T-cell (primary cell): ENCODE data around the gene SLC6A13. TPM values are rescaled to one million over a fixed set of nuclear protein-coding genes. Genes with fewer than 3 reads are reported as not detected.

Experiments
- ATAC-seq, 4 experiments: fragments of 200-7000 bp in 3 of 4; fragments of 150-1000 bp in 1 of 4; cut with Tn5 transposase; replicated peaks in 1 of 4; 1 replicate in 3 of 4; 2 replicates in 1 of 4; pipeline ENCODE4 v1.10.0; 2021; ENCODE audit warnings: moderate library complexity in 3 of 4, mild to moderate bottlenecking in 2 of 4, moderate number of reproducible peaks in 1 of 4
- CTCF ChIA-PET, 2 donors: fragments of 300-600 bp; sonication (Branson Sonifier 250); formaldehyde crosslinking; loops; one replicate each; lab custom pipeline; 2022; ENCODE audit warnings: antibody characterized with exemption in 2 of 2; lab: Charles Lee
- POLR2A ChIA-PET, 2 donors: fragments of 300-600 bp; sonication (Branson Sonifier 250); formaldehyde crosslinking; loops; one replicate each; lab custom pipeline; 2022; ENCODE audit warnings: antibody characterized with exemption in 2 of 2; lab: Charles Lee
- DNase-seq, 35 experiments: peaks; one replicate each; pipeline versions ENCODE4 v3.0.0 to v3.0.0-alpha.2; 2013 to 2023
- H3K27ac ChIP-seq: one replicate; pipeline ENCODE4 v1.5.1; 2013; ENCODE audit warnings: low read length
- H3K27me3 ChIP-seq, 2 experiments: replicated peaks in 1 of 2; 1 replicate in 1 of 2; 2 replicates in 1 of 2; pipeline versions ENCODE4 v1.6.1 to v1.7.0; 2013; ENCODE audit warnings: low read length in 1 of 2, mixed read lengths in 1 of 2; ENCODE audit not compliant: control insufficient read depth in 2 of 2, insufficient read depth in 2 of 2; ENCODE audit errors: extremely low read depth in 1 of 2
- H3K36me3 ChIP-seq, 2 donors: 1 replicate in 1 of 2; 2 replicates in 1 of 2; pipeline versions ENCODE4 v1.6.1 to v1.7.0; 2013; ENCODE audit warnings: low read length in 1 of 2; ENCODE audit not compliant: control insufficient read depth in 2 of 2, insufficient read depth in 1 of 2; ENCODE audit errors: extremely low read depth in 1 of 2
- H3K4me1 ChIP-seq, 2 experiments: 1 replicate in 1 of 2; 2 replicates in 1 of 2; pipeline versions ENCODE4 v1.6.1 to v1.7.0; 2013; ENCODE audit warnings: low read length in 2 of 2, mixed read lengths in 1 of 2; ENCODE audit not compliant: insufficient read depth in 2 of 2, control insufficient read depth in 1 of 2; ENCODE audit errors: extremely low read depth in 1 of 2
- H3K4me3 ChIP-seq, 2 donors: 1 replicate in 1 of 2; 2 replicates in 1 of 2; pipeline versions ENCODE4 v1.5.1 to v1.7.0; 2013; ENCODE audit warnings: mild to moderate bottlenecking in 2 of 2, low read length in 1 of 2, moderate library complexity in 1 of 2; ENCODE audit not compliant: control insufficient read depth in 1 of 2; ENCODE audit errors: extremely low read depth in 1 of 2
- H3K9me3 ChIP-seq: 2 replicates; pipeline ENCODE4 v1.7.0; 2013
- H3K27ac Mint-ChIP-seq, 2 donors: one replicate each; pipeline ENCODE4 v1.8.0; 2020 to 2021; ENCODE audit warnings: mild to moderate bottlenecking in 2 of 2, mixed read lengths in 2 of 2
- H3K27me3 Mint-ChIP-seq, 2 donors: one replicate each; pipeline ENCODE4 v1.8.0; 2021 to 2022; ENCODE audit warnings: mixed read lengths in 2 of 2
- H3K36me3 Mint-ChIP-seq: one replicate; pipeline ENCODE4 v1.8.0; 2021; ENCODE audit warnings: mixed read lengths
- H3K4me1 Mint-ChIP-seq, 3 donors: one replicate each; pipeline ENCODE4 v1.8.0; 2020 to 2022; ENCODE audit warnings: mixed read lengths in 3 of 3, mild to moderate bottlenecking in 1 of 3
- H3K4me3 Mint-ChIP-seq, 3 donors: one replicate each; pipeline ENCODE4 v1.8.0; 2020 to 2022; ENCODE audit warnings: mild to moderate bottlenecking in 3 of 3, mixed read lengths in 3 of 3, moderate library complexity in 3 of 3
- H3K9me3 Mint-ChIP-seq, 3 donors: one replicate each; pipeline ENCODE4 v1.8.0; 2020 to 2022; ENCODE audit warnings: mixed read lengths in 3 of 3
- WGBS: methylation state at CpG from one replicate; pipeline ENCODE4 v1.1.5; 2013; ENCODE audit warnings: missing lambda C conversion rate; ENCODE audit not compliant: insufficient coverage; 5-methylcytosine and 5-hydroxymethylcytosine counted together
- total RNA-seq, 35 experiments: library from RNA in 6 of 35; stranded (reverse) in 6 of 35; fragments of 120-200 nt in 1 of 35; gene quantifications; one replicate each; pipeline versions ENCODE4 v1.2.1 to v1.2.4 and lab custom pipeline; 2013 to 2026

The SLC6A13 gene
- total RNA-seq, 5 donors from 2014 or later (not counting 1 experiment from before 2014, with no cell fraction given) = 0.49 to 1.8 (median 0.86) TPM

DNA sequence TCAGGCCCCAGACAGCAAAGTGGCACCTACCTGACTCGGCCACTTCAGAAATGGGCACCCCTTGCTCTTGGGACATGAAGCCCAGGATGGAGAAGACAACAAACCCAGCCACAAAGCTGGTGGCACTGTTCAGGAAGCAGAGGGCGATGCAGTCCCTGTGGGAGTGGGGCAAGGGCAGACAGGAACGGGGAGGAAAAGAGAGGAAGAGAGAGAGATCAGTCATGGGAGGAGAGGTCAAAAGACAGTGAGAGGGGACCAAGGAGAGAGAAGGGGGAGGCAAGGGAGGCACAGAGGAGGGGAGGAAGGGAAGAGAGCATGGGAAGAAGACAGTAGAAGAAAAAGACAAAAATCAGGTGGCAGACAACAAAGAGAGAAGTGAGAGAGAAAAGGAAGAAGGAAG, 65.3 kb downstream of the SLC6A13 start:
- no peaks in the 10 kb centered on the region for H3K4me1 ChIP-seq
- peaks cover 35 to 42% of the 10 kb centered on the region in 2 donors for H3K27me3 Mint-ChIP-seq
- 79% methylated on average over 3 of the region's 3 CpGs for whole genome bisulfite sequencing
- H3K27ac Mint-ChIP-seq = no peak overlapping the region
- DNase-seq (no peak), ATAC-seq (no peak)
- H3K36me3 Mint-ChIP-seq = no peaks in the 10 kb centered on the region
- peaks cover 0 to 53% of the 10 kb centered on the region in 2 experiments for H3K27me3 ChIP-seq
- no peak overlapping the region for H3K4me3 ChIP-seq
- ChIA-PET CTCF (no interaction called here), POLR2A (no interaction called here)
- no peaks in the 10 kb centered on the region for H3K4me1 Mint-ChIP-seq
- H3K27ac ChIP-seq = no peak overlapping the region
- H3K4me3 Mint-ChIP-seq = no peak overlapping the region
- peaks cover 0 to 10% (median 4%) of the 10 kb centered on the region in 3 donors for H3K9me3 Mint-ChIP-seq
- H3K9me3 ChIP-seq = no peaks in the 10 kb centered on the region
- no peaks in the 10 kb centered on the region for H3K36me3 ChIP-seq

DNA sequence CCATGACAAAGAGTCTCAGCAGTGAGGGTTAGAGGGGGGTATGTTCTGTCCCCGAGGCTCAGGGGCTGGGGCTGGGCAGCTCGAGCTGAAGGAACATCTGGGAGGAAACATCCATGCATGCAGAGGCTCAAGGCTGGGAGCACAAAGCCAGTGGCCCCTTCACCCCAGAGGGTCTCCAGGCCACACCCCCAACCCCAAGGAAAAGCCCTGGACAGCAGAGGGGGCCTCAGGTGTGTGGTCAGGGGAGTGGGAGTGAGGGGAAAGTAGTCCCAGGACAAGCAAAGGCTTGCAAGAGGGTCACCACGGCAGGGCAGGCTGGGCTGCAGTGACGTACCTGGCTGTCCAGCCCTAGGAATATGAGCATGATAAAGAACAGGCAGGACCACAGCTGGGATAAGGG, 66.2 kb downstream of the SLC6A13 start:
- WGBS = 91% methylated on average over 2 of the region's 4 CpGs
- peaks cover 0 to 10% (median 4%) of the 10 kb centered on the region in 3 donors for H3K9me3 Mint-ChIP-seq
- H3K4me1 ChIP-seq = no peaks in the 10 kb centered on the region

GRCh38 chr12:195951-196350, 66.7 kb downstream of the SLC6A13 start:
- ATAC-seq = no peak
- H3K27ac Mint-ChIP-seq = no peak overlapping the region
- H3K4me1 Mint-ChIP-seq = no peaks in the 10 kb centered on the region
- no peaks in the 10 kb centered on the region for H3K36me3 Mint-ChIP-seq
- peaks cover 27 to 37% of the 10 kb centered on the region in 2 donors for H3K27me3 Mint-ChIP-seq
- peaks cover 0 to 10% (median 4%) of the 10 kb centered on the region in 3 donors for H3K9me3 Mint-ChIP-seq
- H3K27me3 ChIP-seq = peaks cover 0 to 46% of the 10 kb centered on the region in 2 experiments
- H3K36me3 ChIP-seq = no peaks in the 10 kb centered on the region
- H3K9me3 ChIP-seq = no peaks in the 10 kb centered on the region
- WGBS = 95% methylated on average over 7 of the region's 15 CpGs
- CTCF ChIA-PET = no interaction called here
- POLR2A ChIA-PET = no interaction called here
- no peak for DNase-seq
- H3K4me1 ChIP-seq = no peaks in the 10 kb centered on the region
- no peak overlapping the region for H3K4me3 Mint-ChIP-seq
- no peak overlapping the region for H3K27ac ChIP-seq
- H3K4me3 ChIP-seq = no peak overlapping the region

More for the DNA sequence above, 66.2 kb downstream of the SLC6A13 start:
- Histone ChIP-seq H3K4me3 (no peak overlapping the region), H3K27me3 (peaks cover 0 to 45% of the 10 kb centered on the region in 2 experiments), H3K27ac (no peak overlapping the region), H3K36me3 (no peaks in the 10 kb centered on the region), H3K9me3 (no peaks in the 10 kb centered on the region)
- no peaks in the 10 kb centered on the region for H3K36me3 Mint-ChIP-seq
- CTCF ChIA-PET = no interaction called here
- peaks cover 32 to 42% of the 10 kb centered on the region in 2 donors for H3K27me3 Mint-ChIP-seq
- no peak overlapping the region for H3K4me3 Mint-ChIP-seq
- no peak overlapping the region for H3K27ac Mint-ChIP-seq
- no peaks in the 10 kb centered on the region for H3K4me1 Mint-ChIP-seq
- ATAC-seq = no peak
- POLR2A ChIA-PET = no interaction called here
- DNase-seq = no peak

- no peak for DNase-seq
- Histone ChIP-seq H3K36me3 (no peaks in the 10 kb centered on the region), H3K9me3 (no peaks in the 10 kb centered on the region), H3K4me1 (no peaks in the 10 kb centered on the region), H3K27me3 (peaks cover 0 to 53% of the 10 kb centered on the region in 2 experiments), H3K27ac (no peak overlapping the region), H3K4me3 (no peak overlapping the region)
- Mint-ChIP-seq H3K36me3 (no peaks in the 10 kb centered on the region), H3K4me1 (no peaks in the 10 kb centered on the region), H3K27me3 (peaks cover 22 to 39% of the 10 kb centered on the region in 2 donors), H3K4me3 (no peak overlapping the region), H3K9me3 (peaks cover 0 to 10% (median 4%) of the 10 kb centered on the region in 3 donors), H3K27ac (no peak overlapping the region)
- 85% methylated on average over 4 of the region's 5 CpGs for WGBS
- ChIA-PET CTCF (no interaction called here), POLR2A (no interaction called here)
- ATAC-seq = no peak
Measured at GRCh38 chr12:195156-195555, 67.5 kb downstream of the SLC6A13 start.

DNA sequence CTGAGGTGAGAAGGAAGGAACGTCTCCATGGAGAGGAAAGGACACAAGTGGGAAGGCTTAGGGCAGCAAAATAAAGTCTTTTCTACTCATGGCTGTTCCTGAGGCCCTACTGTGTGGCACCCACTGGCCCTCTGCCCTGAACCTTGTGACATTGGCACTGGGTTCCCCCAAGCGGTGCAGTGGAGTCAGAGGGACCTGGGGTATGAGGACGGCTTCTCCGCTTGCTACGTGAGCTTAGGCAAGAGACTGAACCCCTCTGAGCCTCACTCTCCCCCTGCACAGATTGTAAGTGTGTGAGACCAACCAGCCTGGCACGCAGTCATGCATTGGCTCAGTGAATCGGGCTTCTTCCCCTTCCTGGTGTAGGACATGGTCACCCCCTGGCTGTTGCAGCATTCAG, 68.4 kb downstream of the SLC6A13 start:
- no peaks in the 10 kb centered on the region for H3K36me3 Mint-ChIP-seq
- WGBS = 84% methylated on average over 7 of the region's 7 CpGs
- H3K27ac ChIP-seq = no peak overlapping the region
- peaks cover 30 to 48% of the 10 kb centered on the region in 2 donors for H3K27me3 Mint-ChIP-seq
- CTCF ChIA-PET = no interaction called here
- no peak overlapping the region for H3K4me3 Mint-ChIP-seq
- peaks cover 0 to 10% (median 4%) of the 10 kb centered on the region in 3 donors for H3K9me3 Mint-ChIP-seq
- H3K4me1 Mint-ChIP-seq = peaks cover 0 to 2% (median 0%) of the 10 kb centered on the region in 3 donors
- DNase-seq (no peak), ATAC-seq (no peak)
- no peak overlapping the region for H3K27ac Mint-ChIP-seq
- POLR2A ChIA-PET = no interaction called here
- H3K36me3 ChIP-seq = no peaks in the 10 kb centered on the region
- peaks cover 0 to 4% of the 10 kb centered on the region in 2 experiments for H3K4me1 ChIP-seq
- H3K27me3 ChIP-seq = peaks cover 0 to 60% of the 10 kb centered on the region in 2 experiments
- no peak overlapping the region for H3K4me3 ChIP-seq
- no peaks in the 10 kb centered on the region for H3K9me3 ChIP-seq

DNA sequence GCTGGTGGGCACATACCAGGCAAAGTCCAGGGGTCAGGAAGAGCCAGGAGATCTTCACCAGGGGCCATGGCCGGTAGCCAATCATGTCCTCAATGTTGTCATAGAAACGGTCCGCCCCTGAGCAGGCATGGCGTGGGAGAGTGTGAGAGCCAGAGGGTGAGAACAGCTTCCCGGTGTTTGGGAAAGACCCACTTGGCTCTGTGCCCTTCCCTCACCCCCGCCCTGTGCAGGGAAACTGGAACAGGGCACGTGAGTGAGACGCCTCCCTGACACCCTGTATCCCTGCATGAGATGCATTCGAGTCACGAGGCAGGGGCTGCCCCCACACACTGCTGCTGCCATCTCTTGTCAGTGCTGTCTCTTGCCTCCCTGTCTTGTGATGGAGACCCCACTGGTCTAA, 69.4 kb downstream of the SLC6A13 start:
- no peak for DNase-seq
- ChIA-PET CTCF (no interaction called here), POLR2A (no interaction called here)
- H3K4me1 Mint-ChIP-seq = peaks cover 0 to 5% (median 5%) of the 10 kb centered on the region in 3 donors
- peaks cover 0 to 10% (median 4%) of the 10 kb centered on the region in 3 donors for H3K9me3 Mint-ChIP-seq
- H3K27me3 Mint-ChIP-seq = peaks cover 30 to 52% of the 10 kb centered on the region in 2 donors
- H3K36me3 Mint-ChIP-seq = no peaks in the 10 kb centered on the region
- H3K4me3 Mint-ChIP-seq = no peak overlapping the region
- 67% methylated on average over 10 of the region's 10 CpGs for WGBS
- peaks cover 0 to 60% of the 10 kb centered on the region in 2 experiments for H3K27me3 ChIP-seq
- no peak overlapping the region for H3K27ac ChIP-seq
- H3K27ac Mint-ChIP-seq = no peak overlapping the region
- no peak overlapping the region for H3K4me3 ChIP-seq
- peaks cover 0 to 6% of the 10 kb centered on the region in 2 experiments for H3K4me1 ChIP-seq
- no peak for ATAC-seq
- no peaks in the 10 kb centered on the region for H3K36me3 ChIP-seq
- no peaks in the 10 kb centered on the region for H3K9me3 ChIP-seq
